Eye (tissue), 1 donor: ENCODE measurements around the gene NLRC3.
A peak's percentile ranks its signal among the peaks of the same experiment; 100 is the strongest.

Source experiments
- DNase-seq: peaks from one replicate; pipeline ENCODE4 v3.0.0-alpha.2; 2015

NLRC3 gene

DNA sequence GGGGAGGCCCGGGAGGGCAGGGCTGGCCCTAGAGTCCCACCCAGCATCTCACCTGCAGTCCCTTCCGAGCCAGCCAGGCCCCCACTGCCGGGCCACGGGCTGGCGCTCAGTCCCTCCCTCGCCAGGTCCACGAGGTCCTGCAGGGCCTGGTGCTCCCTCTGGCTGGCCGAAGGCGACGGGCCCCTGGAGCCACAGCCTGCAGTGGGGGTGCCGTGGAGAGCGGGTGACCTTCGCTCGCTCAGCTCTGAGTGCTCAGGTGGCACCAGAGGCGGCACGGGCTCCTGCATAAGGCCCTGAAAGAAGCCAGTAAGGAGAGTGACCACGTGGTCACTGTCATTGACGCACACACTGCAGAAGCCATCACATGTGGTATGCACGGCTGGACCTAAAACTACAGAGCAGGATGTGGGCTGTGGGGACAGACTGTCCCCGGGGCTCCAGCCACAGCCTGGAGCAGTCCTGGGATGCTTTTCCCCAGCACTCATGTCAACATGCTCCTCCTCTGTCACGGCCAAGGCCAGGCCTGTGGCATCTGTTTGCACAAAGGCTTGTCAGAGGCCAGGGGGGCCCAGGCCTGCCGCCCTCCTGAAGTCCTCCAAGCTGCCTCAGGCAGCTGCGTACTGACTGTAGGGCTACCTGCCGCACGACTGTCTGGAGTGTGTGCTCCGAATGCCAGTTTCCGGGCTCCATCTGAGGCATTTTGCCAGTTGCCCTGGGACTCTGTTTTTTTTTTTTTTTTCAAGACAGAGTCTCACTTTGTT lies 19.1 kb upstream of the NLRC3 start:
- no peak for DNase-seq

DNA sequence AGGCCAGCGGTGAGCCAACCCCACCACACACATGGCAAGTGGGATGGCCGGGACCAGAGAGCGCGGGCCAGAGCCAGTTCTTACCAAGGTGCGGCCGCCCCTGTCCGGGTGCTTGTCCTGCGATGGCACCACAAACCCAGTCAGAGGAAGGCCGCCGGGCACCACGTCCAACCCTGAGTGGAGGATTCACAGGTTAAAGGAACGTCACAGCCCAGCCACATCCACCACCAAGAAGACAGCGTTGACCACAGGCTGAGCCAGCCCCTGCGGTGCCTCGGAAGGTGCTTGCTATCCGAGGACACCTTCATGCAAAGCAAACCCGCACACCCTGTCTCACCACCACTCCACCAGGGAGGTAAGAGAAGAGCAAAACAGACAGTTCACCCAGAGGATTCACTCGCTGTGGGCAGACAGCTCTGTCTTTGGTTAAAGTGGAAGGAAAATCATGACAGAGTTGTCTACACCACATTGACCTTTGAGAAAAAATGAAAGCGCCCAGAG lies 18.4 kb upstream of the NLRC3 start:
- DNase-seq: no peak

DNA sequence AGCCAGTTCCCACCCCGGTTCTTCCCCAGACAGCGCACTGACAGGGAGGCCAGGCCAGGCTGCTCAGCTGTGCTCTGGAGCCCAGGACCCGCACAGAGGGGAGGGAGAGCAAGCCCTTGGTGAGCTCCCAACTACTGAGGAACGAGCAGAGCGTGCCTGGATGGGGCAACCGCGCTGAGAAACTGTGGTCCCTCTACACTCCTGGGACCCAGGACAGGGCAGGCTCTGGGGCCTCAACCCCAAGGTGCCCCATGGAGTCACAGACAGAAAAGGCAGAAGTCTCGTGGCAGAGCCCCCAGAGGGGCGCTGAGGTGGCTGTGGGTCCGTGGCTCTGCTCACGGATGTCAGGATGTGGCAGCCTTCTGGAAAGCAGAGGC lies 17.9 kb upstream of the NLRC3 start:
- no peak for DNase-seq

DNA sequence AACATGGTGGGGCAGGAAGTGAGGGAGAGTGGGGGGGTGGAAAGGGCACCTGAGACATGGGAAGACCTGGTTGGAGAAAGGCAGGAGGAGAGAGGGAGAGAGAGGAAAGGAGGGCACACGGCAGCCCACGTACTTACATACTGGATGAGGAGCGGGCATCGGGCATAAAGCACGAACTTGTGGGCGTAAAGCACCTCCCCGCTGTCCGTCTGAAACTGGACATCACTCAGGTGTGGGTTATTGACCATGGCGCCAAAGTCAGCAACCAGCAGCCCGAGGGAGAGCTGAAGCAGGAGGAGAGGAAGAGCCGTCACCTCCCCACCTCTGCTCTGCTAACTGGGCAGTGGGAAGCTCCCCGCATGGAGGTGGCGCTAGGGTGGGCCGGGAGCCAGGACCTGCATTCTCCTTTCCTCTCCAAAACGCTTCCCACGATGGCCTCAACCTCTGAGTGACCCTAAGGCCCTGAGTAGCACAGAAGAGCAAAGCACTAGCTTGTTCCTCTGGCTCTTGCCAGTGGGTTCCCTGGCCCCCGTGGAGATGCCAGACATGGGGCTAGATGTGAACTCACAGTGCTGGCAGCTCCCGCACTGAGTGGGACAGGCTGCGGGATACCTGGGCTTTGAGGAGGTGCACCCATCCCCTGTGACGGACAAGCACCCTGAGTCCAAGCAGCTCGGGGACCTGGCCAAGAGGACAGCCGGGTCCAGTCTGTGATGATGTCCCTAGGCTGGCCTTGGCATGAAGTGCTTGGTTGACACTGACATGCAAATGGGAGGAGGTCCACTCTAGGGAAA lies 17.3 kb upstream of the NLRC3 start:
- DNase-seq: no peak

DNA sequence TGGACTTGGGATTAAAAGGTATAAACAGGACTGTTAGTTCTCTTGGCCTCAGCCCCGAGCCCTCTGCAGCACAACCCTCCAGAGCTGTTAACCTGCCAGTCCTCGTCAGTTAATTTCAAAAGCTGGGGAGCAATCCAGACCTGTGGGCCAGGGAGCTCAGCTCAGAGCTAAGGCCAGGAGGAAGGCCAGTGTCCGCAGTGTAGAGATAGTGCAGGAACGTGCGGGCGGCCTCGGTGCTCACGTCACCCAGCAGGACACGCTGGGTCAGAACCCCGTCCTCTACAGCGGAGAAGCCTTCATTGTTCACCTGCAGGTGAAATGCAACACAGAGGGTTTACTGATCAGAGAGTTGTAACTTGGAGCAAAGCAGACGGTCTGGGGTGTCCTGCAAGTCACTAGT lies 15.4 kb upstream of the NLRC3 start:
- no peak for DNase-seq

DNA sequence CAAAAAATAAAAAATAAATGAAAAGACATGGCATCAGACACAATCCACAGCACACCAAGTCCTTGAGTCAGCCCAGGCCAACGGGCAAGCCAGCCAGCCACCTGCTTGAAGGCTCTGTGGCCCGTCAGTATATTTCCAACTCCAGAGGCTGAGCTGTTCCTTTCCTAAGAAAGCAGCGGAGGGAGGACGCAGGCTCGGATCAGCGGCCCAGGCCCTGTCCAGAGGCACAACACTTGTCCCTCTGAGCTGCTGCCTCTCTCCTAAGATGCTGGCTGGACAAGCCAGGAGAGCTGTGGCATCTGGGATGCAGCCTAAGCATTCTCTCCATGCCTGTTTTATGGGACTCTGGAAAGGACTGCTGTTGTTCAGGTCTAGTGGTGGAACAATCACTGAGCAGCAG lies 14.8 kb upstream of the NLRC3 start:
- DNase-seq: no peak

DNA sequence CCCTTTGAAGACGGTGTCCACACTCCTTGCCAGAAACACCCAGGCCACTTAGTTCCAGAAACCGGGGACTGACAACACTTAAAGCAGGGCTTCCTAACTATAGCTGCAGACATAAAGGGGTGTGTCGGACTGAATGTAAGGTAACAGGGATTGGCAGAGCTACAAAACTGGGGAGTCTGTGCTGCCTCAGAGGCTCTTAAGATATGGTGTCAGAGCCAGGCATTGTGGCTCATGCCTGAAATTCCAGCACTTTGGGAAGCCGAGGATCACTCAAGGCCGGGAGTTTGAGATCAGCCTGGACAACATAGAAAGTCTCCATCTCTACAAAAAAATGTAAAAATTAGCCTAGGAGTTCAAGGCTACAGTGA lies 14.2 kb upstream of the NLRC3 start:
- no peak for DNase-seq

DNA sequence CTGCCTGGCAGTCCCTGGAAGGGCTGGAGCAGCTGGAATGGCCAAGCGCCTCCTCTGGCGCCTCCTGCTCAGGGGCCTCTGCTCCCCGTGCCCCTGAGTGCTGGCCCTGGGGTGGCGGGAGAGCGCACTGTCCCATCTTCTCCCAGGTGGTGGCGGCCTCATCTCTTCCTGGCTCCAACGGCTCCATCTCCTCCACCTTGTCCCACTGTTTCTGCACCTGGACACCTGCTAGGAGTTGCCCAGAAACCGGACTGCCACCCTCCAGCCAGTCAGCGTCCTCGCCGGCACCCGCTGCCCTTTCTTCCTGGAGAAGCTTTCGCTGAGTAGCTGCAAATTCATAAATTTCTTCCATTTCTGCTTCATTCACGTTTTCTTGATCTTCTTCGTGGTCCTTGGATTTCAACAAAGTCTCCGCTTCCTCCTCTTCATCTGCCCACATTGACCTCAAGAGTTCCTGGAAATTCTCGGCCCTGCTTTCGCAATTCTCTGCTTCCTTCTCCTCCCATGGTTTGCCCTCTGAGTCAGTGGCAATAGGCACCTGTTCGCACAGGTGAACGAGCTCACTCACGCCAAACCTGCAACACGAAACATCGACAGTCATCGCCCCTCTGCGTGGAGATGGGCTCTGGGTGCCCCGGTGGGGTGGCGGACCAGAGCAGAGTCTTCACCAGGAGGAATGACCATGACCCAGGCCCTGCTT lies 13.7 kb upstream of the NLRC3 start:
- DNase-seq: no peak

DNA sequence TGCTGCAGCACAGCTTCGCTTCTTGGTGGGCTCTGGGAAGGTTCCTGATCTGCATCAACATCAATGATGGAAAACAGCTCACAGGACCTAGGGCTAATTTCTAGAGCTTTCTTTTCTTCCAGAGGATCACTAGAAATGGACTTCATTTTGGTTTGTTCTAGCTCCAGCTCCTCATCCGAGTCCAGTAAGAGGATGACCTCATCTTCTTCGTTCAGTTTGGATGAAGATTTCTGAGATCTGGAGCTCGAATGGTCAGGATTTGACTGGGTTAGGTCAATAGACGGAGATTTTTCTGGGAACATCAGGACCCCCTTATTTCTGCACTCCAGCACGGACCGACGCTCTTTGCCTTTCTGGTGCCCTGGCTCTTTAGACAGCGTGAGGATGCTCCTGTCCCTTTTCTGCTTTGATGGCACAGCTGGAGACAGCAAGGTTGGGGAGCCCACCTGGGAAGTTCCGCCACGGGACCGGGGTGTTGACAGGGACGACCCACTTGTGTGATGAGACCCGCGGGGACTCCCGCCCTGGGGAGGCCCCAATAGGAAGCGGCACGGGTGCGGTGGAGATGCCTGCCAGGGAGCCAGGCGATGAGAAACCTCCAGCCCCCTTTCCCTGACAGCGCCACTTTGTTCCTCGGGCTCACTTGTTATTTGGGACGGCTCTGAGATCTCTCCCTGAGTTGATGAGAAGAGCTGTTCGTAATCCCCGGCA lies 12.9 kb upstream of the NLRC3 start:
- DNase-seq: no peak

DNA sequence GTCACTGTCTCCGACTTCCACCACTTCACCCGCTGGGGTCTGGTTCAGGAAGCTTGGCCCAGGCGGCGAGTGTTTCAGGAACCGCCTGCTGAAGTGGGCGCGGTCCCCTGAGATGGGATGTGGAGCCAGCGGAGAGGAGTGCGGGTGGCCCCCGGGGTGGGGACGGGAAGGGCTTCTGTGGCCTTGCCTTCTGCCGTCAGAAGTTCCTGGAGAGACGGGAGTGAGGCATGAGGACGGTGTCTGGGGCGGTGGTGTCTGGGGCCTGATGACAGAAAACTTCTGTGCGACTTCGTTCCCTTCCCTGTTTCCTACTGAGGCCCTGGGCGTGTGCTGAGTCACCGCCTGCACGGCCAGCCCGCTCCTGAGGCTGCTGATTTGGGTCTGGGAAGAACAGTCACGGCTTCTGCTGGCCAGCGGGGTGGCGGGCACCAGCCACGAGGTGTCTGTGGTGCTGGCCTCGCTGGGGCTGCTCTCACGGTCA lies 12.3 kb upstream of the NLRC3 start:
- no peak for DNase-seq

DNA sequence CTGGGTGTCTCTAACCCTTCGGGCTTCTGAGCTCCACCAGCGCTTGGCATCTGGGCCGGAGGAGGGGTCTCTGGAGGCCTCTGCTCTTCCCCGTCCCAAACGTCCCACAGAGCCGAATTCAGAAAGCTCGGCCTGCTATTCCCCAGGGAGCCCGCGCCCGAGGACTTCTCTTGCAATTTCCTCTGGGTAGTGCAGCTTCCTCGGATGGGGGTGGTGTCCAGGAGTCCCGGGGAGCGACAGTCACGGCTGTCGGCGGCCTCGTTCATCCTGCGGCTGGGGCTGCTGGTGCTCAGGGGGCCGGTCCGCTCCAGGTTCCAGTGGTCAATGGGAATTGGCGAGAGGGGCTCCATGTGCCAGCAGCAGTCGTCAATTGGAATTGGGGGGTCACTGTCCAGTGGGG lies 11.8 kb upstream of the NLRC3 start:
- DNase-seq: no peak

DNA sequence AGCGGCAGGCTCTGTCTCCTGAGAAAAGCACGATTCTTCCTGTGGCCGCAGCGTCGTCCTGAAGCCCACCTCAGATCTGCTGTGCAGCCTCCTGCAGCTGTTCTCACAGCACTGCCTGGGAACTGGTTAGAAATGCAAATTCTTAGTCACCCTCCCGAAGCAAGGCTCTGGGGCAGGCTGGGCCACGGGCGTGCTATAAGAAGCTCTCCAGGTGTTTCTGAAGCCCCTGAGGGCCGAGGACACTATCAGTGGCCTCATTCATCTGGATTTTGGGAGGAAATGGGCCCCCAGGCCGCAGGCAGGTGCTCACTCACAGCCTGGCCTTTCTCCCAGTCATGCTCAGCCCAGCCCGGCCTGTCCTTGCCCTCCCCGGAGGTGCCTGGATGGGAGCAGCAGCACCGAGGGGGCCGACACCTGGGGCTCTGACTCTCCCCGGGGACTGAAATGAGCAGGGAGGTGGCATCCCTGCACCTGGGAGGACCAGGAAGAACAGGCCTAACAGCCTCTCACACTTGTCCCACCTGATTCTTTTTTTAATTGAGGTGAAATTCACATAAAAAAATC lies 10.4 kb upstream of the NLRC3 start:
- DNase-seq: no peak

DNA sequence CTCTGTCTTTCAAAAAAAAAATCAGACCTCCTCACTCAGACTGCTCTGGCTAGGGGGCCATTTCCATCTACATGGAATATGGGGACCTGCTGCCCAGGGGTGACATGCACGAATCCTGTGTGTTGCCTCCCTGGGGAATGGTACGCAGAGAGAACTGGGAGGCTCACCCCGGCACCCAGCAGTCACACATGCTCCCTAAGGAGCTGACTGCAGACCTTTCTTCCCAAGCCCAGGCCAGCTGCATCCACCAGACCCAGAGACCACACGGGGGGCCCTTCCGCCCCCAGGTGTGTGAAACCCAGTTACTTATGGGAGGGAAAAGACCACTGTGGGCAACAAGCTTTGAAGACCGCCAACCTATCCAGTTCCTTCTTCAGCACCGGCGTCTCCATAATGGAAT lies 7.2 kb upstream of the NLRC3 start:
- DNase-seq: no peak

DNA sequence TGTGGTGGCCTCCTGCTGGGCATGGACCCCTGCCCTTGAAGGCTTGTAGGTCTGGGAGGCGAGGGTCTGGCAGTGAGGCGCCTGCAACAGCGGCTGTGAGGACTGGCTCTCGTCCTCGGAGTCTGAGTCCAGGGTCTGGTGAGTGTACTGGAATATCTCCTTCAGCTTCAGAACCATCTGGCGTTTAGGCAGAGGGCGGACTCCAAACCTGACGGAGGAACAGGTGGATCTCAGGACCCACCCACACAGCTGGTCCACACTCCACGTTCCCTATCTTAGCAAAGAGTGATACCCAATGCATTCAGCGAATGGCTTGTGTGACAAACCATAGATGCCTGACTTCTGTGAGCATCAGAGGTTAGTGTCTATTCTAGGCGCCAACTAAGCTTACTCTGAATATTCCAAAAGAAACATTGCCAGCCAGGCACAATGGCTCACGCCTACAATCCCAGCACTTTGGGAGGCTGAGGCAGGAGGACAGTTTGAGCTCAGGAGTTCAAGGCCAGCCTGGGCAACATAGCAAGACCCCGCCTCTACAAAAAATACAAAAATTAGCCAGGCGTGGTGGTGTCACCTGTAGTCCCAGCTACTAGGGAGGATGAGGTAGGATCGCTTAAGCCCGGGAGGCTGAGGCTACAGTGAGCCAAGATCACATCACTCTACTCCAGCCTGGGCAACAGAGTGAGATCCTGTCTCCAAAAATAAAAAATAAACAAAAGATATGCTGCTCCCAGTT lies 6.3 kb upstream of the NLRC3 start:
- no peak for DNase-seq

DNA sequence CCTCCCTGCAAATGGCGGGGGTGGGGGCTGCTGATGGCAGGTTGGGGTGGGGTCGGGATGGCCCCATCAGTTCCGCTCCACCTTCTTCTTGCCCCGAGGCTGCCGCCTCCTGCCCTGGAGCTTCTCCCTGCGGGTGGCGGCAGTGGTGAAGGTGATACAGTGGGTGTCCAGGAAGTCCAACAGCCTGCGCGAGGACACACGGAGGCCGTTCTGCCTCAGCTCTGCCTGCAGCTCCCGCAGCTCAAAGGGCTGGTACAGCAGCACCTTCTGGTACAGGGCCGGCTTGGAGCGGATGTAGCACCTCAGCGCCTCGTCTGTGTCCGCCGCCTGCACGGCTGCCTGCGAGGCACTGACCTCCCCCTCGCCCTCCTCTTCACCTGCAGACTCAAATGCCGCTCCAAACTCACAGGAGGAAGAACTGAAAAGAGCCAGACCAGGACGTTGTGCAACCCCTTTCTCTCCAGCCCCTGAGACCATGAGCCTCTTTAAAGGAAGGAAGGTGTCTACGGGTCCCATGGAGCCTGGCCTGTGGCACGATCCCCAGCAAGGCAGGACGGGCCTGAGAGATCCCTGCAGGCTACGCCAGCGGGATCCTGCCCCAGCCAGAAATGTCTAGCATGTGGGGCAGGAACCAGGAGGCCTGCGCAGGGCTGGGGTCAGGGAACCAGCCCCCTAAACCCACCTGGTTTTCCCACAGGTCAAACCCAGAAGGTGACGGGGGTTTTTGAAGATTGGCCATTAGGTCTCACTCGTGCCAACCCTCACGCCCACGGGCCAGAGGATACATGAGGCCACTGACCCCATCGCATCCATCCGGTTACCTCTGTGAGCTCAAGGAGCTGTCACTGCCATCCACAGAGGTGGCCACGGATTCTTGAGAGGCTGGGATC lies 5.3 kb upstream of the NLRC3 start:
- no peak for DNase-seq

DNA sequence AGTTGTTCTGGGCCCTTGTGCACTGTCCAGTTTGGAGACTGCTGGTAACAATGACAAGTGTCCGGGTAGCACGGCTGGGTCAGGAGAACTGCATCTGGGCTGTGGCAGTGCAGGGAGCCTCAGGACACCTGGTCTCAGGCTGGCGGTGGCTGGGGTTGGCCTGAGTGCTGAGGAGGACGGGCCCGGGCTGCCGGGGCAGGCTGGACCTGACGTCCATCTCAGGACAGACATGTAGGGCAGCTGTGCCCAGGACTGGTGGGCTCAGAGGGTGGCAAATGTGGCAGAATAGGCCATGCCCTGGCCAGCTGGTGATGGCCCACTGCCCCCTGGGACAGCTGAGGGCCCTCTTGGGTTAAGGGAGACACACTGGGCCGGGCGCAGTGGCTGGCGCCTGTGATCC lies 4.2 kb upstream of the NLRC3 start:
- DNase-seq: no peak

DNA sequence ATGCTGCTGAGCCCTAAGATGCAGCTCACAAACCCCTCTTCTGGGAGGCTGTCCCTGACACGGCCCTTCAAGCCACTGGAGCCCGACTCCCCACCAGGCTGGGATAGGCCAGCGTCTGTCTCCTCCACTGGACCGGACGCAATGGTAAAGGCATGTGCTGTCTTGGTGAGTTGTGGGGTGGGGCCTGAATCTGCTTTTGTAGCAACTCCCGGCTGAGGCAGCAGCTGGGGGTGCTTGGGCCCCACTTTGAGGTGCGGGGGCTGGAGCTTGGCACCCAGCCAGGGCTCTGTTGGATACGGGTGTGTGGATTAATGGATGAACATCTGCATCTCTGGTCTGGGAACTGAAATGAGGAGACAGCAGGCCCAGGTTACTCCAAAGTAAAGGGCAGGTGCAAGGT lies 3.5 kb upstream of the NLRC3 start:
- no peak for DNase-seq

DNA sequence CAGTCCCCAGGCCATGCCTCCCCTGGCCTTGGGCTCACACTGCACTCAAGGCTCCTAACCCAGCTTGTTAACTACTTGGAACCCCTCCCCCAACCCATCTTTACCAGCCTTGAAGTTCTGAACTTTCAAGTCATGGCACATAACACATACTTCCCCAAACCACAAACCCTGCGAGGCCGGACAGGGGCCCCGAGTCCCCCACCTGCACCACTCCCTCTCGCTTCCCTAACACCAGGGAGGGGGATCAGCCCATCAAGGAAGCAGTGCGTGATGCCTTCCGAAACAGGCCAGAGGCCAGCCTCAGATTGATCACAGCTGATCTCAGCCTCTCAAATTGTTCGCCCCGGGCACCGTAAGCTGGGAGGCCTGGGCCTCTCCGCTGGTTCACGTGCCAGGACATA lies 3.0 kb upstream of the NLRC3 start:
- DNase-seq: peak; percentile 59

DNA sequence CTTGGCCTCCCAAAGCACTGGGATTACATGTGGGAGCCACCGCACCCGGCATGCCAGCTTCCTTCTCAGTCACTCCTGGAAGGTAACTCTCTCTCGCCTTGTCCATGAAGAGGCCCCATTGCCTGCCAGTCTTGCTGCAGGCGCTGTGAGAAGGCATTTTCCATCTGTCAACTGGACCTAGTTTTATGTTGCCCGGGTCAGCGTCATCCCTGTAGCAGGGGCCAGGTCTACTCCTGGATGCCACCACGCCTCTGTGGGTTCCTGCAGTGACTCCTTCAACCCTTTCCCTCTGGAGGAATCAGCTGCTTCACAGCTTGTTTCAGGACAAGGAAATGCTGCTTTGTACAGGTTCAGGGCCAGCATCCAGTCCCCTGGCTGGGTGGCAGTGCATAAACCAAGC lies 2.6 kb upstream of the NLRC3 start:
- DNase-seq: no peak

DNA sequence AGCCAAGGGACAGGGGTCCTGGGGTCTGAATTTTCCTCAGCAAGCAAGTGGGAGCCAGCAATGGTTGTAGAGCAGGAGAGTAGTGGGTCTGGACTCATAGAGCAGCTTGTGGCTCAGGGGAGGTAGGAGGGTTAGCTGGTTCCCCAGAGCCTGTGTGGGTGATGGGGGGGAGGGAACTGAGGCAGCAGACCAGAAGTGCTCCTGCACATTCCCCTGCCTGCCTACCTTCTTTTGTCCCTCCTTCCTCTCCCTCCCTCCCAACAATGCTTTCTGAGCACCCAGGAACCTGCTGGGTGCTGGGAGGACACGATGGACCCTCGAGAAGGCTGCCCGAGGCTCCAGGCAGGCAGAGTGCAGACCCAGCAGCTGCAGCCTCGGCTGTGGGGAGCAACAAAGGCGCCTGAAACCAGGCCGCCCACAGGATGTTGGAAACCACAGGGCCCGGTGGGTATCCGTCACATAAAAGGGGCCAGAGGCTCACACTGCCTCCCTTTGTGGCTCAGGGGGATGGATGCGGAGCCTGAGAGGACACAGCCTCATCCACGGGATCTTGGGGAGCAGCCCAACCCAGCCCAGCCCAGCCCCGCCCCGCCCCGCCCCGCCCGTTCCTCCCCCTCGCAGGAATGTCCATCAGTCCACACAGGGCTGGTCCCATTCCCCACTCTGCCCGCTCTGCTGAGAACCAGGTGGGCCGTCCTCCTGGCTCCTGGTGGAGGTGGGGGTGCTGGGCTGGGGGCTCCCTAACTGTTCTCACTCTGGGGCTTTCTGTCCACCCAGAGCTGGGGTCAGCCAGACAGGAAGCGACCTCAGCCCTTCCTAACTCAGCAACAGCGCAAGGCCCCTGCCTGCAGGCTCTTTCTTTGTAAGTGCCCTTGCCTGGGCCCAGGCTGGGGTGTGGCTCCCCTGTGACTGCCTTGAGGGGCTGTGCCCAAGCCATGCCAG lies 1.7 kb upstream of the NLRC3 start:
- no peak for DNase-seq
